GM12873 (cell line): Measurements from ENCODE around the gene ABCA4.

ENCODE experiments used
- CTCF ChIP-seq: IDR thresholded peaks from 2 replicates; pipeline ENCODE4 v1.5.1; 2012; ENCODE audit warnings: low read depth, mild to moderate bottlenecking, moderate library complexity, low read length, control low read depth; ENCODE audit not compliant: insufficient read depth; ENCODE audit errors: missing control alignments

Gene ABCA4

GRCh38 chr1:94044290-94044790, 76.6 kb downstream of the ABCA4 start:
- no peak for TF ChIP-seq CTCF

- no peak for TF ChIP-seq CTCF
Measured at GRCh38 chr1:94043738-94044289, 77.1 kb downstream of the ABCA4 start.

- TF ChIP-seq CTCF, result no peak
Measured at GRCh38 chr1:94042388-94042787, 78.6 kb downstream of the ABCA4 start.

- no peak for TF ChIP-seq CTCF
Measured at GRCh38 chr1:94039871-94040569, 80.9 kb downstream of the ABCA4 start.

GRCh38 chr1:94039514-94039870, 81.5 kb downstream of the ABCA4 start:
- peak; percentile 92 for TF ChIP-seq CTCF

GRCh38 chr1:94038511-94038910, 82.4 kb downstream of the ABCA4 start:
- no peak for TF ChIP-seq CTCF

GRCh38 chr1:94037392-94038229, 83.3 kb downstream of the ABCA4 start:
- no peak for TF ChIP-seq CTCF
